HUES48 (cell line): ENCODE results near the gene EGR2.
A peak's percentile ranks its signal among the peaks of the same experiment; 100 is the strongest.

Experiments used
- H3K27ac ChIP-seq: one replicate; pipeline ENCODE4 v1.7.0; 2013; ENCODE audit warnings: low read depth, low read length, inconsistent platforms
- H3K27me3 ChIP-seq: 2 replicates; pipeline ENCODE4 v1.6.1; 2013; ENCODE audit warnings: mild to moderate bottlenecking, low read length; ENCODE audit not compliant: control insufficient read depth, insufficient read depth
- H3K36me3 ChIP-seq: 2 replicates; pipeline ENCODE4 v1.6.1; 2013; ENCODE audit warnings: low read length; ENCODE audit not compliant: control insufficient read depth, insufficient read depth
- H3K4me1 ChIP-seq: 2 replicates; pipeline ENCODE4 v1.6.1; 2013; ENCODE audit warnings: mild to moderate bottlenecking, low read length; ENCODE audit not compliant: control insufficient read depth, insufficient read depth
- H3K4me3 ChIP-seq: 2 replicates; pipeline ENCODE4 v1.5.1; 2013; ENCODE audit warnings: mild to moderate bottlenecking, low read depth, low read length
- H3K9ac ChIP-seq: 2 replicates; pipeline ENCODE4 v1.6.1; 2013; ENCODE audit warnings: mild to moderate bottlenecking, low read depth, low read length, moderate library complexity
- H3K9me3 ChIP-seq: 2 replicates; pipeline ENCODE4 v1.6.1; 2013; ENCODE audit warnings: low read length; ENCODE audit not compliant: control insufficient read depth, insufficient read depth

Gene EGR2

GRCh38 chr10:62816331-62817120 lies at the start of gene EGR2:
TSS of gene EGR2 (minus strand) at chr10:62816366. CDS start at chr10:62816029, 337 bp downstream.
- Histone ChIP-seq H3K9ac (peak within 1 kb of the TSS; percentile 68), H3K27ac (peak within 1 kb of the TSS; percentile 86), H3K9me3 (no peaks in the 10 kb centered on the region), H3K27me3 (peaks cover 84% of the 10 kb centered on the region), H3K36me3 (no peaks in the 10 kb centered on the region), H3K4me1 (peaks cover 4% of the 10 kb centered on the region), H3K4me3 (peak within 1 kb of the TSS; percentile 72)

- H3K27me3 ChIP-seq: no peaks in the 10 kb centered on the region
- H3K9ac ChIP-seq: no peak overlapping the region
- H3K4me3 ChIP-seq: no peak overlapping the region
- H3K4me1 ChIP-seq: 0 out of 2 replicates have a peak, but pooled peaks cover 5% of the 10 kb centered on the region
- H3K9me3 ChIP-seq: no peaks in the 10 kb centered on the region
- H3K36me3 ChIP-seq: no peaks in the 10 kb centered on the region
- no peak overlapping the region for H3K27ac ChIP-seq
These were observed 46.3 kb upstream of the EGR2 start for GRCh38 chr10:62862447-62862846.

GRCh38 chr10:62861507-62861906 lies 45.3 kb upstream of the EGR2 start:
- Histone ChIP-seq H3K27ac (no peak overlapping the region), H3K27me3 (no peaks in the 10 kb centered on the region), H3K4me1 (0 out of 2 replicates have a peak, but pooled peaks cover 5% of the 10 kb centered on the region), H3K9ac (no peak overlapping the region), H3K36me3 (no peaks in the 10 kb centered on the region), H3K4me3 (no peak overlapping the region), H3K9me3 (no peaks in the 10 kb centered on the region)

GRCh38 chr10:62860946-62861345 lies 44.8 kb upstream of the EGR2 start:
- Histone ChIP-seq H3K36me3 (no peaks in the 10 kb centered on the region), H3K9ac (no peak overlapping the region), H3K9me3 (no peaks in the 10 kb centered on the region), H3K27me3 (no peaks in the 10 kb centered on the region), H3K27ac (no peak overlapping the region), H3K4me1 (0 out of 2 replicates have a peak, but pooled peaks cover 5% of the 10 kb centered on the region), H3K4me3 (no peak overlapping the region)

- H3K9ac ChIP-seq: no peak overlapping the region
- no peak overlapping the region for H3K4me3 ChIP-seq
- H3K4me1 ChIP-seq: 0 out of 2 replicates have a peak, but pooled peaks cover 5% of the 10 kb centered on the region
- H3K27me3 ChIP-seq: no peaks in the 10 kb centered on the region
- no peaks in the 10 kb centered on the region for H3K9me3 ChIP-seq
- no peaks in the 10 kb centered on the region for H3K36me3 ChIP-seq
- H3K27ac ChIP-seq: no peak overlapping the region
These were observed 42.2 kb upstream of the EGR2 start for GRCh38 chr10:62858364-62858763.

GRCh38 chr10:62856021-62856420 lies 39.9 kb upstream of the EGR2 start:
- no peak overlapping the region for H3K9ac ChIP-seq
- H3K9me3 ChIP-seq: no peaks in the 10 kb centered on the region
- no peaks in the 10 kb centered on the region for H3K27me3 ChIP-seq
- H3K4me1 ChIP-seq: 0 out of 2 replicates have a peak, but pooled peaks cover 4% of the 10 kb centered on the region
- H3K4me3 ChIP-seq: no peak overlapping the region
- no peaks in the 10 kb centered on the region for H3K36me3 ChIP-seq
- H3K27ac ChIP-seq: no peak overlapping the region

- no peak overlapping the region for H3K4me3 ChIP-seq
These were observed 37.5 kb upstream of the EGR2 start for GRCh38 chr10:62853710-62854109.

GRCh38 chr10:62852961-62853702 lies 37.0 kb upstream of the EGR2 start:
- Histone ChIP-seq H3K36me3 (no peaks in the 10 kb centered on the region), H3K4me3 (no peak overlapping the region), H3K9me3 (no peaks in the 10 kb centered on the region), H3K9ac (no peak overlapping the region), H3K27me3 (no peaks in the 10 kb centered on the region), H3K4me1 (no peaks in the 10 kb centered on the region), H3K27ac (no peak overlapping the region)

More at GRCh38 chr10:62853710-62854109, 37.5 kb upstream of the EGR2 start:
- no peaks in the 10 kb centered on the region for H3K27me3 ChIP-seq
- H3K4me1 ChIP-seq: no peaks in the 10 kb centered on the region
- H3K9me3 ChIP-seq: no peaks in the 10 kb centered on the region
- no peaks in the 10 kb centered on the region for H3K36me3 ChIP-seq
- no peak overlapping the region for H3K27ac ChIP-seq
- no peak overlapping the region for H3K9ac ChIP-seq

- H3K4me3 ChIP-seq: no peak overlapping the region
- no peak overlapping the region for H3K9ac ChIP-seq
These were observed 35.3 kb upstream of the EGR2 start for GRCh38 chr10:62851442-62851841.

GRCh38 chr10:62850646-62851045 lies 34.5 kb upstream of the EGR2 start:
- no peaks in the 10 kb centered on the region for H3K36me3 ChIP-seq
- no peak overlapping the region for H3K4me3 ChIP-seq
- H3K27ac ChIP-seq: no peak overlapping the region
- H3K9me3 ChIP-seq: no peaks in the 10 kb centered on the region
- H3K9ac ChIP-seq: no peak overlapping the region
- H3K4me1 ChIP-seq: no peaks in the 10 kb centered on the region
- H3K27me3 ChIP-seq: no peaks in the 10 kb centered on the region

More at GRCh38 chr10:62851442-62851841, 35.3 kb upstream of the EGR2 start:
- H3K27me3 ChIP-seq: no peaks in the 10 kb centered on the region
- no peak overlapping the region for H3K27ac ChIP-seq
- no peaks in the 10 kb centered on the region for H3K36me3 ChIP-seq
- H3K4me1 ChIP-seq: no peaks in the 10 kb centered on the region
- no peaks in the 10 kb centered on the region for H3K9me3 ChIP-seq

- H3K9ac ChIP-seq: no peak overlapping the region
- no peak overlapping the region for H3K4me3 ChIP-seq
- H3K27ac ChIP-seq: no peak overlapping the region
- no peaks in the 10 kb centered on the region for H3K36me3 ChIP-seq
- no peaks in the 10 kb centered on the region for H3K4me1 ChIP-seq
- no peaks in the 10 kb centered on the region for H3K9me3 ChIP-seq
- no peaks in the 10 kb centered on the region for H3K27me3 ChIP-seq
These were observed 31.3 kb upstream of the EGR2 start for GRCh38 chr10:62847433-62847832.
